A673 (cell line): Measurements from ENCODE around the gene ESRRA. TPM values are rescaled to one million over a fixed set of nuclear protein-coding genes. Genes with fewer than 3 reads are reported as not detected.

Source experiments
- BruUV-seq: library from RNA; stranded (reverse); fragments of 400-500 nt; replicated peaks from 2 replicates; lab custom pipeline; 2021; lab: Mats Ljungman, UMichigan
- CTCF ChIA-PET: fragments of 300-600 bp; sonication (Branson Sonifier 250); formaldehyde crosslinking; loops from one replicate; lab custom pipeline; 2022; ENCODE audit warnings: antibody characterized with exemption; lab: Charles Lee
- POLR2A ChIA-PET: fragments of 300-600 bp; sonication (Branson Sonifier 250); formaldehyde crosslinking; loops from one replicate; lab custom pipeline; 2022; ENCODE audit warnings: antibody characterized with exemption; ENCODE audit not compliant: low non-redundant PET; lab: Charles Lee
- DNase-seq: peaks from one replicate; pipeline ENCODE4 v3.0.0-alpha.2; 2015; ENCODE audit warnings: low spot score
- H3K27ac ChIP-seq: fragments of 200-600 bp; sonication (generic); 2 replicates; pipeline ENCODE4 v1.5.1; 2016; ENCODE audit warnings: mixed run types, low read depth, mild to moderate bottlenecking, mixed read lengths, antibody characterized with exemption, low read length; ENCODE audit not compliant: poor library complexity, severe bottlenecking
- H3K27me3 ChIP-seq: fragments of 200-600 bp; sonication (generic); replicated peaks from 2 replicates; pipeline ENCODE4 v1.6.1; 2017; ENCODE audit warnings: mixed run types, low read depth, mild to moderate bottlenecking, mixed read lengths, antibody characterized with exemption, low read length; ENCODE audit not compliant: insufficient read depth, poor library complexity
- H3K36me3 ChIP-seq: fragments of 200-600 bp; sonication (generic); 2 replicates; pipeline ENCODE4 v1.6.1; 2016; ENCODE audit warnings: mixed run types, mild to moderate bottlenecking, mixed read lengths, antibody characterized with exemption, low read length; ENCODE audit not compliant: insufficient read depth, poor library complexity, severe bottlenecking
- H3K4me1 ChIP-seq: fragments of 200-600 bp; sonication (generic); 2 replicates; pipeline ENCODE4 v1.6.1; 2017; ENCODE audit warnings: mixed run types, mild to moderate bottlenecking, mixed read lengths, antibody characterized with exemption, low read length; ENCODE audit not compliant: insufficient read depth, poor library complexity, severe bottlenecking
- H3K4me3 ChIP-seq: fragments of 200-600 bp; sonication (generic); 2 replicates; pipeline ENCODE4 v1.5.1; 2016; ENCODE audit warnings: low read depth, mixed run types, mild to moderate bottlenecking, mixed read lengths, low read length; ENCODE audit not compliant: poor library complexity, severe bottlenecking
- H3K9me3 ChIP-seq: fragments of 200-600 bp; sonication (generic); 2 replicates; pipeline ENCODE4 v1.6.1; 2016; ENCODE audit warnings: mixed run types, low read depth, mild to moderate bottlenecking, mixed read lengths, antibody characterized with exemption, low read length; ENCODE audit not compliant: poor library complexity, severe bottlenecking
- CTCF ChIP-seq: fragments of 300-800, 200-600 bp; sonication (generic); conservative IDR thresholded peaks from 2 replicates; pipeline ENCODE4 v1.5.1; 2017; ENCODE audit warnings: low read depth, mild to moderate bottlenecking, antibody characterized with exemption, low read length, moderate library complexity, mixed read lengths
- EZH2 ChIP-seq: fragments of 200-600 bp; sonication (generic); IDR thresholded peaks from 2 replicates; pipeline ENCODE4 v1.6.1; 2017; ENCODE audit warnings: borderline replicate concordance, low read depth, mild to moderate bottlenecking, mixed read lengths, antibody characterized with exemption, low read length; ENCODE audit not compliant: poor library complexity, severe bottlenecking
- intact Hi-C: fragments of 100-400 bp; cut with micrococcal nuclease; formaldehyde crosslinking; loops from one replicate; pipeline ENCODE4 v1.10.0; 2022; ENCODE audit not compliant: unreplicated experiment
- total RNA-seq: library from RNA; stranded (reverse); gene quantifications from 2 replicates; pipeline ENCODE4 v1.2.3, GENCODE V29; 2021

The ESRRA gene
- total RNA-seq, 1 experiment from 2014 or later: 63.8 TPM

GRCh38 chr11:64324692-64325469, 19.6 kb downstream of the ESRRA start:
- H3K9me3 ChIP-seq: no peaks in the 10 kb centered on the region
- H3K4me1 ChIP-seq: no peaks in the 10 kb centered on the region
- no peak overlapping the region for H3K27ac ChIP-seq
- DNase-seq: no peak
- peaks cover 8% of the 10 kb centered on the region for H3K36me3 ChIP-seq
- H3K4me3 ChIP-seq: no peak overlapping the region
- ChIA-PET CTCF (interaction anchor here (0.7 kb wide), 1 partner anchor 328 kb away, joined by 4 read pairs; no protein-coding TSS in a partner anchor), POLR2A (interaction anchor here (0.5 kb wide), 1 partner anchor 58 kb away, joined by 3 read pairs; no protein-coding TSS in a partner anchor)
- intact Hi-C loops: no loop called here
- TF ChIP-seq EZH2 (no peak), CTCF (no peak)
- H3K27me3 ChIP-seq: no peaks in the 10 kb centered on the region
- no TSS peak for BruUV-seq

DNA sequence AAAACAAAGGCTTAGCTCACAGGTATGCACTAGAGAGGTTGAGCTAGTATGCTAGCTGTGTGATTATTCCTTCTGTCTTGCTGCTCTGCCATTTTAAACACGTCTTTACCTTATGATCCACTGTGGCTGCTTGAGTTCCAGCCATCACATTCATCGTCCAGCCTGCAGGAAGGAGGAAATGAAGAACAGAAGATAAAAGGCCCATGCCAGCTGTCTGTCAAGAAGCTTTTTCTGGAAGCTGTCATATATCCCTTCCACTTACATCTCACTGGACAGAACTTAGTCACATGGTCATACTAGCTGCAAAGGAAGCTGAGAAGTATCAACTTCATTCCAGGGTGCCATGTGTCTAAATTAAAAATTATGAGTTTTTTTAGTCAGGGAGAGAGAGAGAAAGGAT, 22.1 kb downstream of the ESRRA start:
- no peak for DNase-seq
- TF ChIP-seq CTCF: no peak
- no peak for TF ChIP-seq EZH2
- Histone ChIP-seq H3K4me3 (no peak overlapping the region), H3K27me3 (no peaks in the 10 kb centered on the region), H3K4me1 (peaks cover 5% of the 10 kb centered on the region), H3K36me3 (no peaks in the 10 kb centered on the region), H3K9me3 (no peaks in the 10 kb centered on the region), H3K27ac (no peak overlapping the region)
- intact Hi-C loops: no loop called here
- ChIA-PET CTCF (no interaction called here), POLR2A (interaction anchor here (0.6 to 0.8 kb wide), 2 partner anchors 10 to 1533 kb away, joined by 3 read pairs; partner anchors contain the start of gene PRDX5)
- no TSS peak for BruUV-seq

- POLR2A ChIA-PET: interaction anchor here (0.8 kb wide), 1 partner anchor 10 kb away, joined by 3 read pairs; the partner anchor contains the start of gene PRDX5
- no peaks in the 10 kb centered on the region for H3K36me3 ChIP-seq
- H3K27ac ChIP-seq: no peak overlapping the region
- intact Hi-C loops: no loop called here
- no peak overlapping the region for H3K4me3 ChIP-seq
- DNase-seq: no peak
- no peaks in the 10 kb centered on the region for H3K9me3 ChIP-seq
- TF ChIP-seq EZH2 (no peak), CTCF (no peak)
- H3K27me3 ChIP-seq: no peaks in the 10 kb centered on the region
- BruUV-seq: no TSS peak
- CTCF ChIA-PET: no interaction called here
- peaks cover 5% of the 10 kb centered on the region for H3K4me1 ChIP-seq
Measured at GRCh38 chr11:64327993-64328392, 22.7 kb downstream of the ESRRA start.
